IMR-90 (cell line): ENCODE measurements around the gene CFAP73. TPM values are rescaled to one million over a fixed set of nuclear protein-coding genes. Genes with fewer than 3 reads are reported as not detected.

Experiments
- ATAC-seq: fragments of 200-7000 bp; cut with Tn5 transposase; 2 replicates; pipeline ENCODE4 v1.9.1; 2020; ENCODE audit warnings: low read depth, mild to moderate bottlenecking, moderate library complexity
- BruUV-seq: library from RNA; stranded (reverse); fragments of 400-500 nt; replicated peaks from 2 replicates; lab custom pipeline; 2021; lab: Mats Ljungman, UMichigan
- CTCF ChIA-PET: fragments of 300-600 bp; formaldehyde crosslinking; extraction: SDS; loops from one replicate; lab custom pipeline; 2021; ENCODE audit warnings: antibody characterized with exemption; lab: Yijun Ruan, JAX
- POLR2A ChIA-PET: fragments of 300-600 bp; sonication (Branson Sonifier 250); formaldehyde crosslinking; loops from one replicate; lab custom pipeline; 2022; ENCODE audit warnings: antibody characterized with exemption; ENCODE audit not compliant: unreplicated experiment; lab: Charles Lee
- DNase-seq: peaks from one replicate; pipeline ENCODE4 v3.0.0; 2013
- H2AFZ ChIP-seq: replicated peaks from 2 replicates; pipeline ENCODE3; 2013; ENCODE audit warnings: low read length, mild to moderate bottlenecking; ENCODE audit not compliant: poor library complexity
- H2AK5ac ChIP-seq: 2 replicates; pipeline ENCODE4 v1.6.1; 2013; ENCODE audit warnings: low read depth, low read length, inconsistent platforms
- H2AK9ac ChIP-seq: replicated peaks from 2 replicates; pipeline ENCODE3; 2013; ENCODE audit warnings: mild to moderate bottlenecking, low read depth, low read length, moderate library complexity; ENCODE audit not compliant: poor library complexity
- H2BK120ac ChIP-seq: 2 replicates; pipeline ENCODE4 v1.6.1; 2013; ENCODE audit warnings: low read depth, low read length, inconsistent platforms
- H2BK15ac ChIP-seq: 3 replicates; pipeline ENCODE4 v1.6.1; 2013; ENCODE audit warnings: low read depth, low read length, inconsistent platforms
- H2BK20ac ChIP-seq: 2 replicates; pipeline ENCODE4 v1.6.1; 2013; ENCODE audit warnings: low read depth, mild to moderate bottlenecking, inconsistent platforms, low read length, moderate library complexity
- H2BK5ac ChIP-seq: 2 replicates; pipeline ENCODE4 v1.6.1; 2013; ENCODE audit warnings: mild to moderate bottlenecking, low read depth, low read length, inconsistent platforms; ENCODE audit not compliant: poor library complexity, severe bottlenecking
- H3K14ac ChIP-seq: replicated peaks from 2 replicates; pipeline ENCODE4 v1.6.1; 2013; ENCODE audit warnings: low read depth, low read length, inconsistent platforms
- H3K18ac ChIP-seq: 2 replicates; pipeline ENCODE4 v1.6.1; 2013; ENCODE audit warnings: low read depth, low read length, control low read depth
- H3K23ac ChIP-seq: 2 replicates; pipeline ENCODE4 v1.6.1; 2013; ENCODE audit warnings: low read depth, low read length, inconsistent platforms
- H3K27ac ChIP-seq: 2 replicates; pipeline ENCODE4 v1.5.1; 2013; ENCODE audit warnings: mild to moderate bottlenecking, control low read depth, low read length; ENCODE audit not compliant: insufficient read depth
- H3K27me3 ChIP-seq: 2 replicates; pipeline ENCODE4 v1.6.1; 2013; ENCODE audit warnings: low read length; ENCODE audit not compliant: control insufficient read depth, insufficient read depth
- H3K36me3 ChIP-seq: 2 replicates; pipeline ENCODE4 v1.6.1; 2013; ENCODE audit warnings: low read length, mixed read lengths; ENCODE audit not compliant: control insufficient read depth, insufficient read depth
- H3K4ac ChIP-seq: 2 replicates; pipeline ENCODE4 v1.6.1; 2013; ENCODE audit warnings: low read depth, low read length, inconsistent platforms
- H3K4me1 ChIP-seq: 2 replicates; pipeline ENCODE4 v1.6.1; 2013; ENCODE audit warnings: low read length, mixed read lengths; ENCODE audit not compliant: control insufficient read depth, insufficient read depth
- H3K4me2 ChIP-seq: 2 replicates; pipeline ENCODE4 v1.6.1; 2013; ENCODE audit warnings: low read depth, mild to moderate bottlenecking, control low read depth, low read length, moderate library complexity
- H3K4me3 ChIP-seq: 2 replicates; pipeline ENCODE4 v1.5.1; 2013; ENCODE audit warnings: low read depth, mild to moderate bottlenecking, control low read depth, low read length, moderate library complexity; ENCODE audit not compliant: insufficient read depth
- H3K56ac ChIP-seq: 2 replicates; pipeline ENCODE4 v1.6.1; 2013; ENCODE audit warnings: low read length, inconsistent platforms; ENCODE audit not compliant: insufficient read depth; ENCODE audit errors: extremely low read depth
- H3K79me1 ChIP-seq, 2 experiments: 2 replicates each; pipeline ENCODE4 v1.6.1; 2013; ENCODE audit warnings: low read length in 2 of 2, inconsistent platforms in 1 of 2, low read depth in 1 of 2
- H3K9ac ChIP-seq: 2 replicates; pipeline ENCODE4 v1.6.1; 2013; ENCODE audit warnings: low read depth, low read length, control low read depth
- H3K9me1 ChIP-seq: 2 replicates; pipeline ENCODE4 v1.6.1; 2013; ENCODE audit warnings: low read length, inconsistent platforms; ENCODE audit not compliant: insufficient read depth
- H3K9me3 ChIP-seq: 2 replicates; pipeline ENCODE4 v1.6.1; 2013; ENCODE audit warnings: low read length; ENCODE audit not compliant: control insufficient read depth, insufficient read depth
- H4K20me1 ChIP-seq: 2 replicates; pipeline ENCODE4 v1.6.1; 2013; ENCODE audit warnings: low read length, inconsistent platforms; ENCODE audit not compliant: insufficient read depth
- H4K5ac ChIP-seq: 2 replicates; pipeline ENCODE4 v1.6.1; 2013; ENCODE audit warnings: mild to moderate bottlenecking, low read depth, low read length, control low read depth
- H4K8ac ChIP-seq, 2 experiments: 2 replicates each; pipeline ENCODE4 v1.6.1; 2013; ENCODE audit warnings: low read depth in 2 of 2, low read length in 2 of 2, control low read depth in 1 of 2, inconsistent platforms in 1 of 2
- H4K91ac ChIP-seq: 2 replicates; pipeline ENCODE4 v1.6.1; 2013; ENCODE audit warnings: low read depth, low read length, inconsistent platforms; ENCODE audit not compliant: insufficient read depth
- CHD1 ChIP-seq: IDR thresholded peaks from 2 replicates; pipeline ENCODE4 v1.6.1; 2012; ENCODE audit warnings: low read depth, low read length, improper control_type of control experiment
- MAZ ChIP-seq: IDR thresholded peaks from 2 replicates; pipeline ENCODE4 v1.6.1; 2012; ENCODE audit warnings: low read depth, mild to moderate bottlenecking, low read length, improper control_type of control experiment, moderate library complexity, borderline replicate concordance
- MXI1 ChIP-seq: IDR thresholded peaks from 2 replicates; pipeline ENCODE4 v1.6.1; 2012; ENCODE audit warnings: low read depth, mild to moderate bottlenecking, low read length, moderate library complexity, borderline replicate concordance
- NFE2L2 ChIP-seq: fragments of 150-350 bp; IDR thresholded peaks from 2 replicates; pipeline ENCODE4 v1.6.1; 2016; ENCODE audit warnings: low read depth, mild to moderate bottlenecking, low read length
- POLR2A ChIP-seq: IDR thresholded peaks from 2 replicates; pipeline ENCODE4 v1.6.1; 2012; ENCODE audit warnings: mild to moderate bottlenecking, low read depth, low read length
- SMC3 ChIP-seq: fragments of 150-350 bp; IDR thresholded peaks from 2 replicates; pipeline ENCODE4 v1.6.1; 2016; ENCODE audit warnings: low read depth, mild to moderate bottlenecking, antibody characterized with exemption, low read length, moderate library complexity
- WGBS, 2 experiments: methylation state at CpG; one replicate each; pipeline versions ENCODE4 v1.1.5 to v1.1.7; 2013; ENCODE audit warnings: missing lambda C conversion rate in 2 of 2; ENCODE audit not compliant: insufficient read length in 1 of 2; ENCODE audit errors: extremely low coverage in 2 of 2; 5-methylcytosine and 5-hydroxymethylcytosine counted together
- dilution Hi-C: fragments of 300-500 bp; cut with HindIII; formaldehyde crosslinking; loops from one replicate; pipeline ENCODE4 v1.14.3; 2018; ENCODE audit warnings: low sequenced_read_pairs; ENCODE audit not compliant: unreplicated experiment
- in situ Hi-C: fragments of 300-500 bp; cut with MboI; formaldehyde crosslinking; loops from 3 replicates; pipeline ENCODE4 v1.14.3; 2019; ENCODE audit warnings: low sequenced_read_pairs, inconsistent platforms, mixed read lengths
- intact Hi-C: fragments of 100-400 bp; cut with micrococcal nuclease; formaldehyde crosslinking; loops from 2 replicates; pipeline ENCODE4 v1.10.0; 2022
- polyA plus RNA-seq, 3 experiments: library from polyadenylated mRNA; depleted of rRNA; stranded (reverse); fragments of >200 nt; gene quantifications; 2 replicates each; pipeline ENCODE4 v1.2.3, GENCODE V29; 2012; ENCODE audit warnings: low replicate concordance in 1 of 3
- total RNA-seq: library from RNA; depleted of rRNA; stranded (reverse); fragments of >200 nt; gene quantifications from 2 replicates; pipeline ENCODE4 v1.2.3, GENCODE V29; 2012
- TF ChIP-seq, protein P1 (sequence below): conservative IDR thresholded peaks from 2 replicates; pipeline ENCODE4 v1.5.1; 2012; ENCODE audit warnings: mild to moderate bottlenecking, low read depth, low read length, improper control_type of control experiment
- TF ChIP-seq, protein P2 (sequence below): fragments of 150-350 bp; IDR thresholded peaks from 2 replicates; pipeline ENCODE4 v1.6.1; 2016; ENCODE audit warnings: low read depth, mild to moderate bottlenecking, low read length, moderate library complexity, borderline replicate concordance

CFAP73 gene
- total and polyA plus RNA-seq, 2 of the 4 experiments (the other 2 are of a cell fraction) = not detected

DNA sequence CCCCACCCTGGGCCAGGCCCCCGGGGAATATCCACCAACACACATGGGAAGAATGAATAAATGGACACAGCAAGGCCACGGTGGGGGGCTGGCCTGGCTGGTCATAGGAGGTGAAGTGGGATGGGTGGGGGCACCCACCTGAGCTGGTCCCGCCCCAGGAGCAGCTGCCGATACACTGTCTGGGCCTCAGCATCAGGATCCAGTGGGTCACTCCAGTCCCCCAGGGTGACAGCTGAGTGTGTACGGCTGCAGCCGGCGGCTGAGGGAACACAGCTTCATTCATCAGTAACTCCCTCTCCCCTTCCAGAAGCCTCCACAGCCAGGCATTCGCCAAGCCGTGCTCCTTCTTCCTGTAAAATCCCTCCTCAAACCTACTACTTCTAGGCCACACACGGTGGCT lies 47.8 kb upstream of the CFAP73 start:
- Histone ChIP-seq H3K23ac (no peak overlapping the region), H3K4me2 (no peak overlapping the region), H3K79me1 (no peaks in the 10 kb centered on the region), H2AK9ac (no peak overlapping the region), H2BK5ac (no peak overlapping the region), H2BK15ac (no peak overlapping the region), H3K27me3 (peaks cover 5% of the 10 kb centered on the region; the same call in 1 of the 2 replicates), H4K8ac (no peak overlapping the region), H2BK20ac (no peak overlapping the region), H3K14ac (no peak overlapping the region), H3K4me3 (no peak overlapping the region), H3K18ac (no peak overlapping the region), H4K5ac (no peak overlapping the region), H3K4ac (no peak overlapping the region), H2AFZ (no peak overlapping the region), H3K4me1 (no peaks in the 10 kb centered on the region), H2AK5ac (no peak overlapping the region), H3K56ac (no peak overlapping the region), H3K27ac (no peak overlapping the region), H3K9me1 (no peaks in the 10 kb centered on the region), H4K20me1 (no peaks in the 10 kb centered on the region), H3K36me3 (no peaks in the 10 kb centered on the region), H4K91ac (no peak overlapping the region), H2BK120ac (no peak overlapping the region), H3K9me3 (no peaks in the 10 kb centered on the region), H3K9ac (no peak overlapping the region)
- POLR2A ChIA-PET = no interaction called here
- intact Hi-C loops = no loop called here
- BruUV-seq = no TSS peak
- WGBS, 2 experiments = 40% methylated on average over 1 of the region's 10 CpGs; no CpG with 5 or more reads in 1 of the 2 experiments
- in situ Hi-C loops = no loop called here
- DNase-seq (no peak), ATAC-seq (no peak)
- CTCF ChIA-PET = no interaction called here
- no peak for TF ChIP-seq NFE2L2
- no peak for TF ChIP-seq MAZ
- TF ChIP-seq, protein P1, sequence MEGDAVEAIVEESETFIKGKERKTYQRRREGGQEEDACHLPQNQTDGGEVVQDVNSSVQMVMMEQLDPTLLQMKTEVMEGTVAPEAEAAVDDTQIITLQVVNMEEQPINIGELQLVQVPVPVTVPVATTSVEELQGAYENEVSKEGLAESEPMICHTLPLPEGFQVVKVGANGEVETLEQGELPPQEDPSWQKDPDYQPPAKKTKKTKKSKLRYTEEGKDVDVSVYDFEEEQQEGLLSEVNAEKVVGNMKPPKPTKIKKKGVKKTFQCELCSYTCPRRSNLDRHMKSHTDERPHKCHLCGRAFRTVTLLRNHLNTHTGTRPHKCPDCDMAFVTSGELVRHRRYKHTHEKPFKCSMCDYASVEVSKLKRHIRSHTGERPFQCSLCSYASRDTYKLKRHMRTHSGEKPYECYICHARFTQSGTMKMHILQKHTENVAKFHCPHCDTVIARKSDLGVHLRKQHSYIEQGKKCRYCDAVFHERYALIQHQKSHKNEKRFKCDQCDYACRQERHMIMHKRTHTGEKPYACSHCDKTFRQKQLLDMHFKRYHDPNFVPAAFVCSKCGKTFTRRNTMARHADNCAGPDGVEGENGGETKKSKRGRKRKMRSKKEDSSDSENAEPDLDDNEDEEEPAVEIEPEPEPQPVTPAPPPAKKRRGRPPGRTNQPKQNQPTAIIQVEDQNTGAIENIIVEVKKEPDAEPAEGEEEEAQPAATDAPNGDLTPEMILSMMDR = no peak
- no peak for TF ChIP-seq CHD1
- TF ChIP-seq POLR2A = no peak
- TF ChIP-seq MXI1 = no peak
- no peak for TF ChIP-seq SMC3
- TF ChIP-seq, protein P2, sequence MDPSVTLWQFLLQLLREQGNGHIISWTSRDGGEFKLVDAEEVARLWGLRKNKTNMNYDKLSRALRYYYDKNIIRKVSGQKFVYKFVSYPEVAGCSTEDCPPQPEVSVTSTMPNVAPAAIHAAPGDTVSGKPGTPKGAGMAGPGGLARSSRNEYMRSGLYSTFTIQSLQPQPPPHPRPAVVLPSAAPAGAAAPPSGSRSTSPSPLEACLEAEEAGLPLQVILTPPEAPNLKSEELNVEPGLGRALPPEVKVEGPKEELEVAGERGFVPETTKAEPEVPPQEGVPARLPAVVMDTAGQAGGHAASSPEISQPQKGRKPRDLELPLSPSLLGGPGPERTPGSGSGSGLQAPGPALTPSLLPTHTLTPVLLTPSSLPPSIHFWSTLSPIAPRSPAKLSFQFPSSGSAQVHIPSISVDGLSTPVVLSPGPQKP = no peak
- dilution Hi-C loops = no loop called here
